LoVo (cell line): Measurements from ENCODE around the gene COIL.
"Not testable (repeated sequence)": the region's sequence is repeated elsewhere in the genome, so short reads cannot be mapped to it uniquely, and the experiment has no call there.

Source experiments
- DNase-seq: peaks from one replicate; pipeline ENCODE4 v3.0.0-alpha.2; 2016; ENCODE audit warnings: low spot score

The COIL gene, protein sequence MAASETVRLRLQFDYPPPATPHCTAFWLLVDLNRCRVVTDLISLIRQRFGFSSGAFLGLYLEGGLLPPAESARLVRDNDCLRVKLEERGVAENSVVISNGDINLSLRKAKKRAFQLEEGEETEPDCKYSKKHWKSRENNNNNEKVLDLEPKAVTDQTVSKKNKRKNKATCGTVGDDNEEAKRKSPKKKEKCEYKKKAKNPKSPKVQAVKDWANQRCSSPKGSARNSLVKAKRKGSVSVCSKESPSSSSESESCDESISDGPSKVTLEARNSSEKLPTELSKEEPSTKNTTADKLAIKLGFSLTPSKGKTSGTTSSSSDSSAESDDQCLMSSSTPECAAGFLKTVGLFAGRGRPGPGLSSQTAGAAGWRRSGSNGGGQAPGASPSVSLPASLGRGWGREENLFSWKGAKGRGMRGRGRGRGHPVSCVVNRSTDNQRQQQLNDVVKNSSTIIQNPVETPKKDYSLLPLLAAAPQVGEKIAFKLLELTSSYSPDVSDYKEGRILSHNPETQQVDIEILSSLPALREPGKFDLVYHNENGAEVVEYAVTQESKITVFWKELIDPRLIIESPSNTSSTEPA

DNA sequence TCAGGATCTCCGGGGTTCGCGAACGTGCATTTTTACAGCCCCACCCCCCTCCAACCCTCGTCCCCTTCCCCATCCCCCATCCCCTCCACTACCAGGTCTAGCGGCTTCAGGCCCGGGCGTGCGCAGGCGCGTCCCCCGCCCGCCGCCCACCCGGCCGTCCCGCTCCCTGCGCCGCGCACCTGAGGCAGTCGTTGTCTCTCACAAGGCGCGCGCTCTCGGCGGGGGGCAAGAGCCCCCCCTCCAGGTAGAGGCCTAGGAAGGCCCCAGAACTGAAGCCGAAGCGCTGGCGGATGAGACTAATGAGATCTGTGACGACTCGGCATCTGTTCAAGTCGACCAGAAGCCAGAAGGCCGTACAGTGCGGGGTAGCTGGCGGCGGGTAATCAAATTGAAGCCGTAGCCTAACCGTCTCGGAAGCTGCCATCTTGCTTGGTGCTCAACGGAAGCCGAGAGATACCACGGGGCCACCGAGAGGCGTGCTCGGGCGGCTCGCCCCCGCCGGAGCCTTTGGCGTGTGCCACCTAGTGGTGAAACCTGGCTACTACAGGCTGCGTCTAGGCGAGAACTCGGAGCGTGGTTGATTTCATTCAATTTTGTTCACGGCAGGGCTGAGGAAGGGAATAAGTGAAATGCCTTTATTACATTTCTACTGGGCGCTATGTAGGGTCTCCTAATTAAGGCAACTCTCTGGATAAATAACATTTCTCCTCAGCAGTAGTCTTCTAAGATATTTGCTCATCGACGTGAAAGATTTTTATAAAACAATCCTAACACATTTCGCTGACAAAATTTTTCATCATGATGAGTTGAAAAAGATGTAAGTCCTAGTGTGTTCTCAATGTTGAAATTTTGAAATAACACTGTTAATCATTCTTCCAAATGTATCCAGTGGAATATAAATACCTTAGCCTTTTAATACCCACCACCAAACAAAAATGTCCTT, at the start of gene COIL:
Gene COIL (minus strand): TSS at position 455 of the 943 bp plus-strand sequence. CDS start 31 bp downstream, at position 424.
- DNase-seq = peak; percentile 91

DNA sequence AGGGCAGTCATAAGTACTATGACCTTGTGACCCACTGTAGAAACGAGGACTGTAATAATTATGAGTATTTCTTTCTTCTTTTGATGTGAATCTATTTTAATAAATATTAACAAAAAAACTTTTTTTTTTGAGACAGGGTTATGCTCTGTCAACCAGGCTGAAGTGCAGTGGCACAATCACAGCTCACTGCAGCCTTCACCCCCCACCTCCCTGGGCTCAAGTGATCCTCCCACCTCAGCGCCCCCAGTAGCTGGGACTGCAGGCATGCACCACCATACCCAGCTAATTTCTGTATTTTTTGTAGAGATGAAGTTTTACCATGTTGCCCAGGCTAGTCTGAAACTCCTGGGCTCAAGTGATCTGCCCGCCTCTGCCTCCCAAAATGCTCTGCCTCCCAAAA, 49.6 kb upstream of the COIL start:
- no peak for DNase-seq

DNA sequence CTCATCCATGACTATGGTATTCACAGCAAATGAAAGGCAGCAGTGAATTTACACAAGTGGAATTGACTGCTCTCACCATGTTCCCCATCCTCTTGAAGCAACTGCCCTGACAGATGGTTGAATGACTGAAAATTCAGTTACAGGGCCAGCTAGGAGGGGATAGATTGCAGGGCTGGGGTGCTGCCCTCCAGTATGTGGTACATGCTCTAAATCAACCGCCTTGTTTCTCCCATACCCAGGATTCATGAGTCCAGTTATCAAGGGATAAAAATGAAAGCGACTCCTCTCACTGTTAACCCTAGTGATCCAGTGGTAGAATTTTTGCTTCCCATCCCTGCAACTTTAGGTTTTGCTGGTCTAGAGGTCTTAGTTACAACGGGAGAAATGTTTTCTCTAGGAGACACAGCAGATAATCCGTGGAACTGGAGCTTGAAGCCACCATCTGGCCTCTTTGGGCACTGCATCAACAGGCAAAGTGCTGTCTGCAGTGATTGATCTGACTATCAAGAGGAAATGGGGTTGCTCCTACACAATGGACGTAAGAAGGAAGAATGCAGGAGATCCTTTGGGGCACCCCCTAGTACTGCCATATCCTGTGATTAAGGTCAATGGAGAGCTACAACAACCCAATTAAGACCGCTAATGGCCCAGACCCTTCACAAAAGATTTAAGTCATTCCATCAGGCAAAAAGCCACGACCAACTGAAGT, 49.0 kb upstream of the COIL start:
- peak; percentile 60 for DNase-seq

- no peak for DNase-seq
These were observed 48.1 kb upstream of the COIL start for GRCh38 chr17:57008958-57009357.

DNA sequence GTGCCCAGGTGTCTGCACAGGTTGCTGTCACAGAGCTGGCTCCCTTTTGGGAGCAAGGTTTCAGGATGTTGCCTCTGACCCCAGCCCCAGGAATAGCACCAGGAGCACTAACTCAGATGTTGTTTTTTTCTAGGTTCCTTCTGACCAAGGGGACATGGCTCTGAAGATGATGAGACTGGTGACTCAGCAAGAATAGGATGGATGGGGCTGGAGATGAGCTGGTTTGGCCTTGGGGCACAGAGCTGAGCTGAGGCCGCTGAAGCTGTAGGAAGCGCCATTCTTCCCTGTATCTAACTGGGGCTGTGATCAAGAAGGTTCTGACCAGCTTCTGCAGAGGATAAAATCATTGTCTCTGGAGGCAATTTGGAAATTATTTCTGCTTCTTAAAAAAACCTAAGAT, 45.2 kb upstream of the COIL start:
- no peak for DNase-seq

DNA sequence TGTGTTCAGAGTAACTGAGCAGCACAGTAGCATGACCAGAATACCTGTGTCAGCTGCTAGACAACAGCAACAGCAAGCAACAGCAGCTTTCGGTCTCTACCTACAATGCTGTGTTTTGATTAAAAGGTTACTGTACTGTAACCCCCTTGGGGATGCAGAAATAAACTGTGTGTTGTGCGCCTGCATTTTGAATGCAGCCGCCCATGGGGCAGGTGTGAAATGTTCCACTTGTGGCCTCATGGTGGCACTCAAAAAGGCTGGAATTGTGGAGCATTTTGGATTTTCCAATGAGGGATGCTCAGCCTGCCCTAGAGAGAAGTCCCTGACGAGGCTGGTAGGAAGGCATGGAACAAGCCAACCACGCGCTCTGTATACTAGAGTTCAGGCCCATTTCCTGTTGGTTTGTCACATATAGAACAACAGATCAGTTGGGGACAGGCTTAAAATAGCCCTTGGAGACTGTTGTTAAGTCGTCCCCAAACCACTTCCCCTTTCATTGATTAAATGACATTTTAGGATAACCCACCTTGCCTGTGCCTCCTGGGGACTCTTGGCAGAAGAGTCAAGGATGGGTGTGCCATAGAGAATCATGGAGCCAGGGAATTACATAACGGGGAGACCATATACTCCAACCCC, 44.2 kb upstream of the COIL start:
- DNase-seq = no peak

DNA sequence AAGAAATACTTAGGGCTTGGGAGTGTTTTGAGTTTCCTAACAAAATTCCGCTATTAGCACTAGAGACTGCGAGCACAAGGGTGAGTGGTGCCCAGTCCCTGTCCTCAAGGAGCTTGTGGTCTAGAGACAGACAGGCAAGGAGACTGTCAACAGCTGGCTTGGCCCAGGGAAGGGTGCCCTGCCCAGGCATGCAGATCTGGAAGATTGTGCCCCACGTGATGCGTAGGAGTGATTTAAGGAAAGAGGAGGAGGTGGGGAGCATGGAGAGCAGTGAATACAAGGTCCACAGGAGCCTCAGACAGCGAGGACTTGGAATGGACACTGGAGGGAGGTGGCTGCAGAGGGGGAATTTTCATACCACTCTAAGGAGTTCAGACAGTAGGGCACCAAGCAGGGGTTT, 42.1 kb upstream of the COIL start:
- no peak for DNase-seq

- DNase-seq = no peak
These were observed 40.7 kb upstream of the COIL start for GRCh38 chr17:57001541-57001940.

DNA sequence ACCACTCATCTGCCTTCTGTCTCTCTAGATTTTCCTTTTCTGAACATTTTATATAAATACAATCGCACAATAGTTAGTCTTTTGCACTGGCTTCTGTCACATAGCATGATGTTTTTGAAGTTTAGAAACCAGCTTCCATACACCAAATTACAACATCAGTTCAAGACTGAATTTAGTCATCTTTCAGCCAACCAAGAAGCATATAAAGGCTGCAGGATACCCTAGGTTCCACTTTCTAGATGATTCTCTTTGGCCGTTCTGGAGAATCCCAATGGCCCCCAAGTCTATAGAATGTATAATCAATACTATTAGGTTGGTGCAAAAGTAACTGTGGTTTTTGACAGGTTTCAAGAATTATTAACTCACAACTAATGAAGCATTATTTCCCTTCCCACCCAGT, 36.5 kb upstream of the COIL start:
- DNase-seq = no peak

DNA sequence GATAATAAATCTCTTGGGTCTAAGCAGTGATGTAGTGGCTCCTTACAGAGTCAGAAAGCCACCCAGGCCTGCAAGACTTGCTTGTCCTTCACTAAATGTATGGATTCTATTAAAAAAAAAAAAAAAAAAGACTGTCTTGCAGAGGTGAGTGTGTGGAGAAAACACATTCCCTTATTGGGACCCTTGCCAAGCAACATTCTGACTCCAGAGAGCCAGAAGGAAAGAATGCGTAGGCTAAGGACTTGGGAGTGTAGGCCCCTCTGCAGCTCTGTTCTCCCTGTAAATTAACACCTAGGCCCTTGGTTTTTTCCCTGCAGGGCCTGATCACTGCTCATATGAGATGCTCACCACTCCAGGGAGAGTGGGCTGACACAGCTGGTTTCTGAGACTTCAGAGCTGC, 34.9 kb upstream of the COIL start:
- DNase-seq = no peak

- no peak for DNase-seq
These were observed 33.4 kb upstream of the COIL start for GRCh38 chr17:56994009-56994792.

DNA sequence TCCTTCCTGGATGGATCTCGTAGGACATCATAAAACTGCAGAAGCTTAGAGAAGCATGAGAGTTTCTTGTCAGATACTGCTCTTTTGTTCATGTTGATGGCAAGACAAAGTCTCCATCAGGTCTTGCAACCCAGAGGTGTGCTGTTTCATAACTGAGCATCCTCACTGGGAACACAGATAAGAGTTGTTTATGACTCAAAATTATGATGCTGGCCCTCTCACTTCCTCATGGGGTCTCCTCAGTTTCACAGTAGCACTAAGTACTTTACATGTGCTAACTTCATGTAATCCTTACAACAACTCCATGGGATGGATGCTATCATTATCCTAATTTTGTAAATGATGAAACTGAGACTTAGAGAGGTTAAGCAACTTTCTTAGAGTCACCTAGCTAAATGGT, 31.5 kb upstream of the COIL start:
- DNase-seq = no peak

DNA sequence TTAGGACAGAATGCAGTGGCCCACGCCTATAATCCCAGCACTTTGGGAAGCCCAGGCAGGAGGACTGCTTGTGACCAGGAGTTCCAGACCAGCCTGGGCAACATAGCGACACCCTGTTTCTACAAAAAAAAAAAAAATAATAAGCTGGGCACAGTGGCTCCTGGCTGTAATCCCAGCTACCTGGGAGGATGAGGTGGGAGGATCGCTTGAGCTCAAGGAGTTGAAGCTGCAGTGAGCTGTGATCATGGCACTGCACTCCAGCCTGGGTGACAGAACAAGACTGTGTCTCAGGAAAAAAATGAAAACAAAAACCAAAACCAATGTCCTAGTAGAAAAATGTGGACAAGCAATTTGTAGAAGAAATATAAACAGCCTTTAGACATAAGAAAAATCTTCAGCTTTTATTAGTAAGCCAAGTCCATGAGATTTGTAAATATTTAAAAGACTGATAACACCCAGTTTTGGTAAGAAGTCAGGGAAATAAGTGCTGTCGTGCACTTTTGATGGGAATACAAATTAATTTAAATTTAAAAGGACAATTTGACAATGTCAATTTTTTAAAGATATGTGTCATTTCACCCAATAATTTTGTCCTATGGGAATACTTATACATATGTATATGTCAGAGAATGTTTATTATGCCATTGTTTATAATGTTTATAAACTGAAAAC, 28.2 kb upstream of the COIL start:
- DNase-seq = no peak

DNA sequence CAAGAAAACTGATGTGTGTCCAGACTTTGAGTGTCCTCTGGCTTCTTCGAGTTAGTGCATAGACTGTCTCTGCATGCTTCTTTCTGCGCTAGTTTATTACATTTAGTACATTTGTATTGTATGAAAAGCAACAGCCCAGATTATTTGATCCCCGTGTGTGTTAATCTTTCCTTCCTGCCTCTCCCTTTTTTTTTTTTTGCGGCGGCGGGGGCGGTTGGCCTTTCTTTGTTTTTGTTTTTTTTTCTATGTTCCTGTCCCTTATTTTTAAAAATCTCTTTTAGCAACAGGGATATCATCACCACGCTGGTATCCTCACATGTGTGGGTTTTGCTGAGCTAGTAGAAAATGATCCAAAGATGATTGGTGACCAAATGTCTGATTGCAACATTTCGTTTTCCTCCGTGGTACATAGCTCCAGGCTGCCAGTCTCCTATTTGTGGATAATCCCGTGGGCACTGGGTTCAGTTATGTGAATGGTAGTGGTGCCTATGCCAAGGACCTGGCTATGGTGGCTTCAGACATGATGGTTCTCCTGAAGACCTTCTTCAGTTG, 26.5 kb upstream of the COIL start:
- DNase-seq = no peak

- no peak for DNase-seq
These were observed 24.7 kb upstream of the COIL start for GRCh38 chr17:56985371-56986162.

DNA sequence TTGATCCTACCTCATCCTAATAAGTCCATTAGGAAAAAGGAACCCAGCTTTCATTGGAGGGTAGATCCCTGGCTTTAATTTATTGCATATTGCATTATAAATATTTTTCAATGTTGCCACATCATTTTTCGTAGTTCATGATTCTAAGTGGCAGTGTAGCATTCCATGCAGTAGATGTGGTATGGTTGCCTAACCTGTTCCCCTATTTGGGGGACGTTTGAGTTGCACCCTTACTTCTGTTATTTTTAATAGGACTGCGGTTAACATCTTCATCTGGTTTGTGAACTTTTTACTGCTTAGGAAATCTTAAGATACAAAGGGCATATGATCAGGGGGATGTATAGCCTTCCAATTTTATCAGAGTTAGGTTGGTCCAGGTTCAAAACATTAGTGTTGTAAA, 22.5 kb upstream of the COIL start:
- no peak for DNase-seq

GRCh38 chr17:56982312-56982711, 21.5 kb upstream of the COIL start:
- no peak for DNase-seq

DNA sequence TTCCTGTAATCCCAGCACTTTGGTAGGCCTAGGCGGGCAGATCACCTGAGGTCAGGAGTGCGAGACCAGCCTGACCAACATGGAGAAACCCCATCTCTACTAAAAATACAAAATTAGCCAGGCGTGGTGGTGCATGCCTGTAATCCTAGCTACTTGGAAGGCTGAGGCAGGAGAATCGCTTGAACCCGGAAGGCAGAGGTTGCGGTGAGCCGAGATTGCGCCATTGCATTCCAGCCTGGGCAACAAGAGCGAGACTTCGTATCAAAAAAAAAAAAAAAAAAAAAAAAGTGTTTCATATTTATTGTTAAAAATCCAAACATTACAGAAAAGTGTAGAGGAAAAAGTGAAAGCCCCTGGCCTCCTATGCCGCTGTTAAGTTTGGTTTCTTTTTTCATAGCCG, 19.7 kb upstream of the COIL start:
- not testable (repeated sequence) for DNase-seq

GRCh38 chr17:56979091-56979480, 18.2 kb upstream of the COIL start:
- no peak for DNase-seq
